Stimulated activated naive CD8-positive, alpha-beta T cell treated with anti-CD3 and anti-CD28 coated beads, Interleukin-15, amount 100 ng/mL, for 72 hours (primary cell): ENCODE measurements around the gene OGG1.
A peak's percentile ranks its signal among the peaks of the same experiment; 100 is the strongest.

ENCODE experiments used
- ATAC-seq: fragments of 150-1000 bp; cut with Tn5 transposase; 2 replicates; pipeline ENCODE4 v1.10.0; 2021; ENCODE audit warnings: mild to moderate bottlenecking, moderate library complexity
- DNase-seq, 2 donors: peaks; one replicate each; pipeline ENCODE4 v3.0.0; 2021 to 2022
- H3K27ac Mint-ChIP-seq, 2 donors: one replicate each; pipeline ENCODE4 v1.8.0; 2022; ENCODE audit warnings: mild to moderate bottlenecking in 2 of 2, mixed read lengths in 2 of 2, moderate library complexity in 2 of 2
- H3K27me3 Mint-ChIP-seq: one replicate; pipeline ENCODE4 v1.8.0; 2022; ENCODE audit warnings: mixed read lengths
- H3K4me1 Mint-ChIP-seq: one replicate; pipeline ENCODE4 v1.8.0; 2022; ENCODE audit warnings: mild to moderate bottlenecking, mixed read lengths
- H3K4me3 Mint-ChIP-seq, 2 donors: one replicate each; pipeline ENCODE4 v1.8.0; 2022; ENCODE audit warnings: mild to moderate bottlenecking in 2 of 2, mixed read lengths in 2 of 2, moderate library complexity in 1 of 2
- H3K9me3 Mint-ChIP-seq, 2 donors: one replicate each; pipeline ENCODE4 v1.8.0; 2022; ENCODE audit warnings: mixed read lengths in 2 of 2

OGG1 gene

GRCh38 chr3:9784965-9785364, 35.2 kb downstream of the OGG1 start:
- ATAC-seq (no peak), DNase-seq (no peak)
- H3K27me3 Mint-ChIP-seq, result no peaks in the 10 kb centered on the region
- H3K4me1 Mint-ChIP-seq, result peaks cover 71% of the 10 kb centered on the region
- no peak overlapping the region for H3K4me3 Mint-ChIP-seq
- H3K9me3 Mint-ChIP-seq, result no peaks in the 10 kb centered on the region
- no peak overlapping the region for H3K27ac Mint-ChIP-seq

- no peaks in the 10 kb centered on the region for H3K9me3 Mint-ChIP-seq
- H3K4me3 Mint-ChIP-seq, result no peak overlapping the region
- peaks cover 71% of the 10 kb centered on the region for H3K4me1 Mint-ChIP-seq
- no peak for DNase-seq
- no peak for ATAC-seq
- no peaks in the 10 kb centered on the region for H3K27me3 Mint-ChIP-seq
- H3K27ac Mint-ChIP-seq, result peak overlapping the region in 1 of 2 donors; percentile 66
Observed at GRCh38 chr3:9785602-9786001, 35.9 kb downstream of the OGG1 start.

GRCh38 chr3:9786209-9786739, 36.5 kb downstream of the OGG1 start:
- Mint-ChIP-seq H3K27ac (peak overlapping the region in 1 of 2 donors; percentile 46), H3K27me3 (no peaks in the 10 kb centered on the region), H3K9me3 (no peaks in the 10 kb centered on the region), H3K4me3 (no peak overlapping the region), H3K4me1 (peaks cover 71% of the 10 kb centered on the region)
- no peak for ATAC-seq
- DNase-seq, result no peak

- peak overlapping the region; percentile 26 to 51 for H3K4me3 Mint-ChIP-seq
- H3K4me1 Mint-ChIP-seq, result peaks cover 71% of the 10 kb centered on the region
- ATAC-seq (no peak), DNase-seq (no peak)
- H3K27me3 Mint-ChIP-seq, result no peaks in the 10 kb centered on the region
- H3K27ac Mint-ChIP-seq, result peak overlapping the region in 1 of 2 donors; percentile 57
- H3K9me3 Mint-ChIP-seq, result no peaks in the 10 kb centered on the region
Observed at GRCh38 chr3:9786825-9787669, 37.3 kb downstream of the OGG1 start.

GRCh38 chr3:9787714-9788113, 38.0 kb downstream of the OGG1 start:
- H3K9me3 Mint-ChIP-seq, result no peaks in the 10 kb centered on the region
- DNase-seq, result no peak
- no peak for ATAC-seq
- H3K27ac Mint-ChIP-seq, result peak overlapping the region in 1 of 2 donors; percentile 57
- H3K27me3 Mint-ChIP-seq, result no peaks in the 10 kb centered on the region
- peak overlapping the region; percentile 26 to 51 for H3K4me3 Mint-ChIP-seq
- H3K4me1 Mint-ChIP-seq, result peaks cover 65% of the 10 kb centered on the region

- ATAC-seq, result no peak
- peaks cover 77% of the 10 kb centered on the region for H3K4me1 Mint-ChIP-seq
- H3K27ac Mint-ChIP-seq, result no peak overlapping the region
- no peaks in the 10 kb centered on the region for H3K9me3 Mint-ChIP-seq
- no peak for DNase-seq
- no peaks in the 10 kb centered on the region for H3K27me3 Mint-ChIP-seq
- H3K4me3 Mint-ChIP-seq, result peak overlapping the region; percentile 86 to 87
Observed at GRCh38 chr3:9791127-9791526, 41.4 kb downstream of the OGG1 start.

- DNase-seq (no peak), ATAC-seq (no peak)
- H3K4me1 Mint-ChIP-seq, result peaks cover 70% of the 10 kb centered on the region
- no peaks in the 10 kb centered on the region for H3K9me3 Mint-ChIP-seq
- no peaks in the 10 kb centered on the region for H3K27me3 Mint-ChIP-seq
- peak overlapping the region; percentile 100 for H3K27ac Mint-ChIP-seq
- H3K4me3 Mint-ChIP-seq, result peak overlapping the region; percentile 86 to 87
Observed at GRCh38 chr3:9791790-9792404, 42.1 kb downstream of the OGG1 start.

GRCh38 chr3:9792405-9793160, 42.8 kb downstream of the OGG1 start, which contains the start of the genes ARPC4 and TADA3:
Gene ARPC4 (plus strand): TSS chr3:9793082. CDS start chr3:9793122, 40 bp downstream.
Gene TADA3 (minus strand): TSS chr3:9792473. CDS start chr3:9791466, 1,007 bp downstream.
- Mint-ChIP-seq H3K27ac (peak within 1 kb of the TSS; percentile 100), H3K4me1 (peaks cover 70% of the 10 kb centered on the region), H3K27me3 (no peaks in the 10 kb centered on the region), H3K4me3 (peak within 1 kb of the TSS; percentile 86 to 87), H3K9me3 (no peaks in the 10 kb centered on the region)
- peak; percentile 92 for ATAC-seq
- DNase-seq, result peak; percentile 92 to 93

GRCh38 chr3:9793161-9793781, 43.5 kb downstream of the OGG1 start:
- Mint-ChIP-seq H3K27ac (peak overlapping the region; percentile 100), H3K9me3 (no peaks in the 10 kb centered on the region), H3K4me1 (peaks cover 65% of the 10 kb centered on the region), H3K4me3 (peak overlapping the region; percentile 86 to 87), H3K27me3 (no peaks in the 10 kb centered on the region)
- peak in 1 of 2 donors; percentile 17 for DNase-seq
- ATAC-seq, result peak; percentile 10

GRCh38 chr3:9794400-9794799, 44.6 kb downstream of the OGG1 start:
- ATAC-seq (no peak), DNase-seq (no peak)
- Mint-ChIP-seq H3K27ac (peak overlapping the region; percentile 100), H3K4me1 (peaks cover 58% of the 10 kb centered on the region), H3K27me3 (no peaks in the 10 kb centered on the region), H3K4me3 (peak overlapping the region; percentile 86 to 87), H3K9me3 (no peaks in the 10 kb centered on the region)

GRCh38 chr3:9795207-9795606, 45.5 kb downstream of the OGG1 start:
- no peaks in the 10 kb centered on the region for H3K27me3 Mint-ChIP-seq
- H3K27ac Mint-ChIP-seq, result peak overlapping the region; percentile 72 to 93
- no peaks in the 10 kb centered on the region for H3K9me3 Mint-ChIP-seq
- H3K4me3 Mint-ChIP-seq, result peak overlapping the region; percentile 22 to 69
- ATAC-seq (no peak), DNase-seq (no peak)
- peaks cover 50% of the 10 kb centered on the region for H3K4me1 Mint-ChIP-seq

- no peak overlapping the region for H3K4me3 Mint-ChIP-seq
- H3K27me3 Mint-ChIP-seq, result no peaks in the 10 kb centered on the region
- H3K27ac Mint-ChIP-seq, result peak overlapping the region in 1 of 2 donors; percentile 69
- peaks cover 31% of the 10 kb centered on the region for H3K4me1 Mint-ChIP-seq
- DNase-seq, result no peak
- ATAC-seq, result no peak
- no peaks in the 10 kb centered on the region for H3K9me3 Mint-ChIP-seq
Observed at GRCh38 chr3:9797196-9797945, 47.6 kb downstream of the OGG1 start.

- no peaks in the 10 kb centered on the region for H3K27me3 Mint-ChIP-seq
- no peak overlapping the region for H3K4me3 Mint-ChIP-seq
- H3K27ac Mint-ChIP-seq, result no peak overlapping the region
- no peak for ATAC-seq
- H3K9me3 Mint-ChIP-seq, result no peaks in the 10 kb centered on the region
- no peak for DNase-seq
- peaks cover 22% of the 10 kb centered on the region for H3K4me1 Mint-ChIP-seq
Observed at GRCh38 chr3:9800529-9800928, 50.8 kb downstream of the OGG1 start.

GRCh38 chr3:9803494-9803893, 53.7 kb downstream of the OGG1 start:
- Mint-ChIP-seq H3K4me1 (peaks cover 35% of the 10 kb centered on the region), H3K27me3 (no peaks in the 10 kb centered on the region), H3K9me3 (no peaks in the 10 kb centered on the region), H3K4me3 (no peak overlapping the region), H3K27ac (peak overlapping the region in 1 of 2 donors; percentile 92)
- DNase-seq, result no peak
- ATAC-seq, result no peak
